Breast epithelium (tissue), 4 donors: ENCODE measurements around the gene ABI2. TPM values are rescaled to one million over a fixed set of nuclear protein-coding genes. Genes with fewer than 3 reads are reported as not detected.

Experiments used
- DNase-seq, 2 donors: peaks; one replicate each; pipeline ENCODE4 v3.0.0-alpha.2; 2019; ENCODE audit warnings: low spot score in 2 of 2
- H3K27ac ChIP-seq, 2 donors: fragments of 200-600 bp; sonication (generic) in 1 of 2; one replicate each; pipeline ENCODE4 v1.5.1; 2016 to 2019; ENCODE audit warnings: mild to moderate bottlenecking in 1 of 2
- H3K27me3 ChIP-seq, 2 donors: fragments of 200-600 bp; sonication (generic) in 1 of 2; one replicate each; pipeline versions ENCODE4 v1.5.1 to v1.6.0; 2017 to 2019; ENCODE audit warnings: control low read depth in 1 of 2, mild to moderate bottlenecking in 1 of 2
- H3K36me3 ChIP-seq: fragments of 200-600 bp; one replicate; pipeline ENCODE4 v1.5.1; 2019
- H3K4me1 ChIP-seq, 2 donors: fragments of 200-600 bp; sonication (generic); one replicate each; pipeline ENCODE4 v1.5.1; 2016 to 2019; ENCODE audit warnings: control low read depth in 1 of 2
- H3K4me3 ChIP-seq, 3 donors: fragments of 200-600 bp; sonication (generic); 1 replicate in 2 of 3; 2 replicates in 1 of 3; pipeline ENCODE4 v1.5.1; 2016 to 2019; ENCODE audit warnings: mild to moderate bottlenecking in 3 of 3, moderate library complexity in 2 of 3
- H3K9me3 ChIP-seq, 2 donors: fragments of 200-600 bp; sonication (generic) in 1 of 2; one replicate each; pipeline ENCODE4 v1.5.1; 2016 to 2019; ENCODE audit warnings: control low read depth in 1 of 2
- POLR2A ChIP-seq: fragments of 450-650 bp; IDR thresholded peaks from one replicate; pipeline ENCODE4 v1.6.1; 2016; ENCODE audit warnings: antibody characterized with exemption, mild to moderate bottlenecking, moderate library complexity
- POLR2AphosphoS5 ChIP-seq, 3 donors: sonication (generic); formaldehyde crosslinking; IDR thresholded peaks; one replicate each; pipeline ENCODE4 v1.6.1; 2017; ENCODE audit warnings: antibody characterized with exemption in 3 of 3
- intact Hi-C: fragments of 100-400 bp; cut with DNase I; formaldehyde crosslinking; loops from one replicate; pipeline ENCODE4 v1.15.1; 2023; ENCODE audit warnings: low total_unique reads
- total RNA-seq, 3 donors: library from RNA; depleted of rRNA; stranded (reverse); fragments of >200 nt; gene quantifications; one replicate each; pipeline ENCODE4 v1.1.0, GENCODE V29; 2016
- TF ChIP-seq, protein P1 (sequence below), 3 donors: fragments of 450-650 bp; IDR thresholded peaks; one replicate each; pipeline ENCODE4 v1.5.1; 2016 to 2017; ENCODE audit warnings: antibody characterized with exemption in 3 of 3, mild to moderate bottlenecking in 3 of 3, moderate library complexity in 3 of 3

Gene ABI2
- total RNA-seq, 3 donors from 2014 or later: 16.0 to 71.6 (median 46.9) TPM

DNA sequence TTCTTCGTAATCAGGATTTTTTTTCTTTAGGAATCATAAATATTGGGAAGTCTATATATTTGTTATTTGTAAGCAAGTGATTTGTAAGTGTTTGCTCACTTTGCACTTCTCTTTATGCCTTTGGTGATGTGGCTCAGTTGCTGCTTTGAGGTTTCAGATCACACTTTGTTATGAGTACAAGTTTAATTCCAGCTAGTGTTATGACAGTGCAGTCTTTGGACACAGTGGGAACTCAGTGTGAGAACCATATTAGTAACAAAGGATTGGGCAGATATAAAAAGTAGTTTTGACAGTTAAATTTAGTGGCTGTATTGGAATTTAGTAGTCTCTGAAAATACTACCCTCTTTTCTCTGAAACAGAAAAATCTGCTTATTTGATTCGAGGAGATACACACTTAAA is 67.7 kb downstream of the ABI2 start:
- Histone ChIP-seq H3K4me3 (no peak overlapping the region), H3K9me3 (no peaks in the 10 kb centered on the region), H3K36me3 (no peaks in the 10 kb centered on the region), H3K27me3 (no peaks in the 10 kb centered on the region), H3K27ac (no peak overlapping the region), H3K4me1 (no peaks in the 10 kb centered on the region)
- TF ChIP-seq POLR2AphosphoS5 (IDR thresholded peaks at IDR 0.05): no peak
- TF ChIP-seq, protein P1, sequence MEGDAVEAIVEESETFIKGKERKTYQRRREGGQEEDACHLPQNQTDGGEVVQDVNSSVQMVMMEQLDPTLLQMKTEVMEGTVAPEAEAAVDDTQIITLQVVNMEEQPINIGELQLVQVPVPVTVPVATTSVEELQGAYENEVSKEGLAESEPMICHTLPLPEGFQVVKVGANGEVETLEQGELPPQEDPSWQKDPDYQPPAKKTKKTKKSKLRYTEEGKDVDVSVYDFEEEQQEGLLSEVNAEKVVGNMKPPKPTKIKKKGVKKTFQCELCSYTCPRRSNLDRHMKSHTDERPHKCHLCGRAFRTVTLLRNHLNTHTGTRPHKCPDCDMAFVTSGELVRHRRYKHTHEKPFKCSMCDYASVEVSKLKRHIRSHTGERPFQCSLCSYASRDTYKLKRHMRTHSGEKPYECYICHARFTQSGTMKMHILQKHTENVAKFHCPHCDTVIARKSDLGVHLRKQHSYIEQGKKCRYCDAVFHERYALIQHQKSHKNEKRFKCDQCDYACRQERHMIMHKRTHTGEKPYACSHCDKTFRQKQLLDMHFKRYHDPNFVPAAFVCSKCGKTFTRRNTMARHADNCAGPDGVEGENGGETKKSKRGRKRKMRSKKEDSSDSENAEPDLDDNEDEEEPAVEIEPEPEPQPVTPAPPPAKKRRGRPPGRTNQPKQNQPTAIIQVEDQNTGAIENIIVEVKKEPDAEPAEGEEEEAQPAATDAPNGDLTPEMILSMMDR (IDR thresholded peaks at IDR 0.05): no peak
- no peak for TF ChIP-seq POLR2A
- DNase-seq: no peak
- intact Hi-C loops: no loop called here

DNA sequence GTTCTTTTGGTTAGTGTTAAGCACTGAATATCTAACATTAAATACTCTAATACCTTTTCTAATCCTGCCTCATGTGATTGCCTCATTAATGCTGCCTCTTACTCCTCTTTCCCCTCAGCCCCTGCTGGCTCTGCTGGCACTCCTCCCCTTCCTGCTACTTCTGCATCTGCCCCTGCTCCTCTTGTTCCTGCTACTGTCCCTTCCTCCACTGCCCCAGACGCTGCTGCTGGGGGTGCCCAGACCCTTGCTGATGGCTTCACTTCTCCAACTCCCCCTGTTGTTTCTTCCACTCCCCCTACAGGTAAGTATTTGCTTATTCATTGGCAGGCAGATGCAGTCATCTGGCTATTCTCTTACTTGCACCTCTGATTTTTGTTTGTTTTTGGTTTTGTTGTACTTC is 68.5 kb downstream of the ABI2 start:
- intact Hi-C loops: no loop called here
- TF ChIP-seq POLR2AphosphoS5 (IDR thresholded peaks at IDR 0.05) (no peak), POLR2A (no peak)
- TF ChIP-seq, protein P1 (IDR thresholded peaks at IDR 0.05): no peak

GRCh38 chr2:203399031-203399430 is 70.8 kb downstream of the ABI2 start:
- DNase-seq: no peak
- H3K4me3 ChIP-seq: no peak overlapping the region
- no peaks in the 10 kb centered on the region for H3K4me1 ChIP-seq
- H3K27ac ChIP-seq: no peak overlapping the region
- intact Hi-C loops: no loop called here
- no peaks in the 10 kb centered on the region for H3K36me3 ChIP-seq
- H3K9me3 ChIP-seq: no peaks in the 10 kb centered on the region
- TF ChIP-seq POLR2AphosphoS5 (IDR thresholded peaks at IDR 0.05) (no peak), POLR2A (no peak)
- TF ChIP-seq, protein P1 (IDR thresholded peaks at IDR 0.05): no peak
- no peaks in the 10 kb centered on the region for H3K27me3 ChIP-seq

More for the DNA sequence above, 68.5 kb downstream of the ABI2 start:
- no peak for DNase-seq
- H3K4me1 ChIP-seq: no peaks in the 10 kb centered on the region
- H3K36me3 ChIP-seq: no peaks in the 10 kb centered on the region
- H3K27me3 ChIP-seq: no peaks in the 10 kb centered on the region
- H3K4me3 ChIP-seq: no peak overlapping the region
- no peaks in the 10 kb centered on the region for H3K9me3 ChIP-seq
- H3K27ac ChIP-seq: no peak overlapping the region

GRCh38 chr2:203400805-203401585 is 72.8 kb downstream of the ABI2 start:
- intact Hi-C loops: no loop called here
- TF ChIP-seq POLR2A (no peak), POLR2AphosphoS5 (IDR thresholded peaks at IDR 0.05) (no peak)
- TF ChIP-seq, protein P1 (IDR thresholded peaks at IDR 0.05): no peak
- no peaks in the 10 kb centered on the region for H3K9me3 ChIP-seq

DNA sequence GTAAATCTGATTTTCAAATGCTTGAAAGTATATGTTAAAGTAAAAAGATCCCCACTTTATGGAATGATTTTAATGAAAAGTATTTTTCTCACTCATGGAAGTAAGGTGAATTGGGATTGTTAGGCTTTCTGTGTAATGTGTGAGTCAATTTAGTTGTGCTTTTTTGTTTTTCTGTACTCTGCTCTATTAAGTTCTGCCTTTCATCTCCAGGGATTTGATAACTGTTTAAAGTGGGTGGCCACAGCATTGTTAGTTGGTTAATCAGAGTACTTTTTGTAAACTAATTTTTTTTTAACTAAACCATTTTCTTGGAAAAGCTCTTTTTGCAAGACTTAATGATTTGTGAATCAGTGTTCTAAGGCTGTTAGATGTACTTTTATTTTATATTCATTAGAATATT is 76.8 kb downstream of the ABI2 start:
- Histone ChIP-seq H3K4me1 (no peaks in the 10 kb centered on the region), H3K9me3 (no peaks in the 10 kb centered on the region), H3K4me3 (no peak overlapping the region), H3K36me3 (no peaks in the 10 kb centered on the region), H3K27ac (no peak overlapping the region), H3K27me3 (no peaks in the 10 kb centered on the region)
- TF ChIP-seq, protein P1 (IDR thresholded peaks at IDR 0.05): no peak
- TF ChIP-seq POLR2AphosphoS5 (IDR thresholded peaks at IDR 0.05): no peak
- no peak for TF ChIP-seq POLR2A
- intact Hi-C loops: no loop called here
- no peak for DNase-seq

More at GRCh38 chr2:203400805-203401585, 72.8 kb downstream of the ABI2 start:
- Histone ChIP-seq H3K27me3 (no peaks in the 10 kb centered on the region), H3K4me1 (no peaks in the 10 kb centered on the region), H3K36me3 (no peaks in the 10 kb centered on the region), H3K4me3 (no peak overlapping the region), H3K27ac (no peak overlapping the region)
- DNase-seq: no peak
